HUDEP-2 (cell line): ENCODE results near the gene EEF1A1.
A peak's percentile ranks its signal among the peaks of the same experiment; 100 is the strongest.

Experiments used
- DNase-seq, 76 experiments: peaks; one replicate each; lab custom pipeline; 2025; ENCODE audit not compliant: unreplicated experiment in 76 of 76; lab: John Stamatoyannopoulos, UW

EEF1A1 gene

GRCh38 chr6:73538116-73538779 is 17.4 kb upstream of the EEF1A1 start:
- DNase-seq: no peak

DNA sequence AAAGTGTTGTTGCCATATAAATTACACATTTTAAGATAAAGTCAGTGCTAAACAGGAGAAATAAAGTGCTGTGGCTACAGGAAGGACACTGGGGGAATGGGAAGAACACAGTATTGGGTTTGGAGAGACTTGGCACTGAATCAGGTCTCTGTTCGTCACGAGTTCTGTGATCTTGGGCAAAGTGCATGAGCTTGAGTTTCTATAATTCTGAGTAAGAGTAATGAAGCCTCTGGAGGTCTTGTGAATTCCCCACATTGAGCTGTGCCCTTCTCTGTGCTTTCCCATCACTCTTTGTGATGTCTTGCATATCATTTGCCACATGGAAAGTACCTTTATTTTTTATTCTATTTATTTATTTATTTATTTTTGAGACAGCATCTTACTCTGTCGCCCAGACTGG is 16.8 kb upstream of the EEF1A1 start:
- no peak for DNase-seq

GRCh38 chr6:73534628-73535027 is 13.8 kb upstream of the EEF1A1 start:
- DNase-seq: no peak

DNA sequence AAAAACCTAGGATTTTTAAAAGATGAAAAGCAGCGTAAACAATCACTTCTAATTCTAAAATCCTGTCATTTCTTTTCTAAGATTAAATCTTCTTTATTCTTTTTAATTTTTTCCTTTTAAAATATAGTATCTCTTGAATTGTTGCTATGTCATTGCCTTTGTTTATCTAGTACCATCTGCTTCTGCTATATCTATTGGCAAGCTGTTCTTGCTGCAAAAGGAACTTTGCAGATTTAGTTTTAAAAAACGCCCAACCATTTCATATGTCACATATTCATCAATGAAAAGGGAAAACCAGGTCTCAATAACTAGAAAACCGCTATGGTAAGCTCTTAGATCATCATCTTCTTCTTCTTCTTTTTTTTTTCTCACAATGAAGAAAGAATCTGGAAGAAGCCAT is 11.5 kb upstream of the EEF1A1 start:
- no peak for DNase-seq

GRCh38 chr6:73528897-73529296 is 8.1 kb upstream of the EEF1A1 start:
- peak in 58 of 76 experiments; percentile 11 to 74 (median 40) for DNase-seq

- no peak for DNase-seq
Measured at GRCh38 chr6:73525546-73526330, 4.9 kb upstream of the EEF1A1 start.

- DNase-seq: peak; percentile 33 to 98 (median 78)
Measured at GRCh38 chr6:73523434-73524123, 2.7 kb upstream of the EEF1A1 start.

DNA sequence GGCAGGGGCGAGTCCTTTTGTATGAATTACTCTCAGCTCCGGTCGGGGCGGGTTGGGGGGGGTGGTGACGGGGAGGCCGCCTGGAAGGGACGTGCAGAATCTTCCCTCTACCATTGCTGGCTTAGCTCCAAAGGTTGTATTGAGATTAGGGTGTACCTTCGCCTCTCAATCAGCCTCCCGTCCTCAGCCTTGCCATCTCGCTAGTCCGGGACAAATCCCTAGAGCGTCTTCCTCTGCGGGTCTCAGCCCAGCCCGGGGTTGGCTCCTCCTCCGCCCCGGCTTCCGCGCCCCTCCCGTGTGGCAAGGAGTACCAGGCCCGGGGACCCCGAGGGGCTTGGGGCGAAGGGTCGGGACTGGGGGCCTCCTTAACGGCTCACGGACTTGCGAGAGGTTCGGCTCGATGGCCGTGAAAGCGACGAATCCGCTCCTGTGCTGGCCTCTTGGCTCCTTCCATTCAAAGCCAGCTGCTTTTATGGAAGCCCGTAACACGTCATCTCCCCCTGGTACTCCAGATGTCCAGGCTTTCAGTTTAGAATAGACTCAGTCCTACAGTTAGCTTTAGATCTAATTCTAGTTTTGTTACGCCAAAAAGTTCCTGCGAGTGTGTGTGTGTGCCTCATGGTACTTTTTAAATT is 636 bp upstream of the EEF1A1 start:
- peak in 15 of 76 experiments; percentile 59 to 100 (median 100) for DNase-seq

GRCh38 chr6:73519926-73520687 is 725 bp downstream of the EEF1A1 start:
- peak in 70 of 76 experiments; percentile 18 to 83 (median 64) for DNase-seq

- peak in 3 of 76 experiments; percentile 31 to 59 (median 42) for DNase-seq
Measured at GRCh38 chr6:73518982-73519881, 1.6 kb downstream of the EEF1A1 start.

DNA sequence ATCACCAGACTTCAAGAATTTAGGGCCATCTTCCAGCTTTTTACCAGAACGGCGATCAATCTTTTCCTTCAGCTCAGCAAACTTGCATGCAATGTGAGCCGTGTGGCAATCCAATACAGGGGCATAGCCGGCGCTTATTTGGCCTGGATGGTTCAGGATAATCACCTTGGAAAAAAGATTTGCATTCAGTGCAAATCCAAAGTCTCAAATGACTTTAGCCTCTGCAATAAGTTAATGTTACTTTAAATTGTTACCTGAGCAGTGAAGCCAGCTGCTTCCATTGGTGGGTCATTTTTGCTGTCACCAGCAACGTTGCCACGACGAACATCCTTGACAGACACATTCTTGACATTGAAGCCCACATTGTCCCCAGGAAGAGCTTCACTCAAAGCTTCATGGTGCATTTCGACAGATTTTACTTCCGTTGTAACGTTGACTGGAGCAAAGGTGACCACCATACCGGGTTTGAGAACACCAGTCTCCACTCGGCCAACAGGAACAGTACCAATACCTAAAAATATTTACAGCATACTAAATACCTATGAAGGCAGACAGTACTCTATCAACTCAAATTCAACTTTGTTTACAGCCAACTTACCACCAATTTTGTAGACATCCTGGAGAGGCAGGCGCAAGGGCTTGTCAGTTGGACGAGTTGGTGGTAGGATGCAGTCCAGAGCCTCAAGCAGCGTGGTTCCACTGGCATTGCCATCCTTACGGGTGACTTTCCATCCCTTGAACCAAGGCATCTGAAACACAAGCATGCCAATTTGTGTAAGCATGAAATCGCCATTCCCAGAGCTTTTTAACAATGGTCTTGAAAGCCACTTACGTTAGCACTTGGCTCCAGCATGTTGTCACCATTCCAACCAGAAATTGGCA is 2.5 kb downstream of the EEF1A1 start:
- DNase-seq: peak in 5 of 76 experiments; percentile 16 to 31 (median 20)

GRCh38 chr6:73516514-73517489 is 4.0 kb downstream of the EEF1A1 start:
- DNase-seq: peak in 12 of 76 experiments; percentile 13 to 57 (median 28)

GRCh38 chr6:73515204-73515655 is 5.6 kb downstream of the EEF1A1 start:
- peak in 41 of 76 experiments; percentile 12 to 78 (median 51) for DNase-seq

DNA sequence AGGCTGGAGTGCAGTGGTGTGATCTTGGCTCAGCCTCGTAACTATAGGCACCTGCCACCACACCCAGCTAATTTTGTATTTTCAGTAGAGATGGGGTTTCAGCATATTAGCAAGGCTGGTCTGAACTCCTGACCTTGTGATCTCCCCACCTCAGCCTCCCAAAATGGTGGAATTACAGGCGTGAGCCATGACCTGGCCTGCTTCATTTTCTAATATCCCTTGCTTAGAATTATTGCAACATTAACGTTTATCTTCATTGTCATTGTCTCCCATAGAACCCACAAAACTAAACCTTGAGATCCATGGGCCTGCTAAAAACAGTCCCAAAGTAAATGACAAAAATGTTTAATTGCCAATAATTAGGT is 6.1 kb downstream of the EEF1A1 start:
- DNase-seq: peak in 33 of 76 experiments; percentile 41 to 87 (median 59)

- peak in 2 of 76 experiments; percentile 42 to 57 for DNase-seq
Measured at GRCh38 chr6:73513496-73513854, 7.4 kb downstream of the EEF1A1 start.

DNA sequence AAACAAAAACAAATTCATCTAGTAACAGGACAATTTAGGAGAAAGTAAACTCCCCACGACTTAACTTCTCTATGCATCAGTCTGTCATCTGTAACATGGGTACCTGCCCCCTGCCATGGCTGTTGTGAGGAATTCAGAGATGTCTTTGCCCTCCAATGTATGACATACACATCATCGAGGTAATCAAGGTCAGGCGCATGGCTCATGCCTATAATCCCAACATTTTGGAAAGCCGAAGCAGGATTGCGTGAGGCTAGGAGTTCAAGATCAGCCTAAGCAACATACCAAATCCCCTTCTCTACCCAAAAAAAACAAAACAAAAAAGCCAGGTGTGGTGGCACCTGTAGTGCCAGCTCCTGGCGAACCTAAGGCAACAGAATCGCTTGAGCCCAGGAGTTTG is 9.0 kb downstream of the EEF1A1 start:
- DNase-seq: no peak

DNA sequence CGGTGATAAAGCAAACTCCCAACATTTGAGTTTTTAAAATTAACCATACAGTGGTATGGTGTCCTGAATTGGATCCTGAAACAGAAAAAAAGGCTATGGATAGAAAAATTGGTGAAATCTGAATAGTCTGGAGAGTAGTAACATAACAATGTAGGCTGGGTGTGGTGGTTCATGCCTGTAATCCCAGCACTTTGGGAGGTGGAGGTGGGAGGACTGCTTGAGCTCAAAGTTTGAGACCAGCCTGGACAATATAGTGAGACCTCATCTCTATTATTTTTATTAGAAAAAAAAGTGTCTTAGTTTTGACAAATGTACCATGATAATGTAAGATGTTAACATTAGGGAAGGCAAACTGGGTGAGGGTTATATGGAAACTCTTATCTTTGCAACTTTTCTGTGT is 11.0 kb downstream of the EEF1A1 start:
- no peak for DNase-seq
